HepG2 (cell line): ENCODE results near the gene RAC3. TPM values are rescaled to one million over a fixed set of nuclear protein-coding genes. Genes with fewer than 3 reads are reported as not detected.

ENCODE experiments used
- BCL3 ChIP-seq: sonication (generic); formaldehyde crosslinking; IDR thresholded peaks from 2 replicates; pipeline ENCODE4 v1.5.1; 2020; ENCODE audit warnings: mild to moderate bottlenecking, missing genetic modification reagents, moderate library complexity
- CCDC6 ChIP-seq: sonication (generic); formaldehyde crosslinking; IDR thresholded peaks from 2 replicates; pipeline ENCODE4 v1.8.1; 2022; ENCODE audit warnings: mild to moderate bottlenecking, missing genetic modification reagents, moderate library complexity
- ESRRA ChIP-seq: sonication (generic); formaldehyde crosslinking; IDR thresholded peaks from 2 replicates; pipeline ENCODE4 v1.5.1; 2020; ENCODE audit warnings: mild to moderate bottlenecking, low read depth, missing genetic modification reagents
- MAZ ChIP-seq, 2 experiments: sonication (generic) in 1 of 2; formaldehyde crosslinking in 1 of 2; IDR thresholded peaks; 2 replicates each; pipeline versions ENCODE4 v1.5.0 to v1.6.1; 2012 to 2020; ENCODE audit warnings: low read depth in 2 of 2, mild to moderate bottlenecking in 2 of 2, borderline replicate concordance in 1 of 2, improper control_type of control experiment in 1 of 2, low read length in 1 of 2, missing genetic modification reagents in 1 of 2, moderate library complexity in 1 of 2
- NCOA5 ChIP-seq: sonication (generic); formaldehyde crosslinking; IDR thresholded peaks from 2 replicates; pipeline ENCODE4 v1.4.0; 2020; ENCODE audit warnings: missing genetic modification reagents
- NFIB ChIP-seq: sonication (generic); formaldehyde crosslinking; IDR thresholded peaks from 2 replicates; pipeline ENCODE4 v1.9.0; 2021; ENCODE audit warnings: missing genetic modification reagents, mild to moderate bottlenecking, borderline replicate concordance
- PRMT3 ChIP-seq: sonication (generic); formaldehyde crosslinking; IDR thresholded peaks from 2 replicates; pipeline ENCODE4 v1.8.1; 2022; ENCODE audit warnings: low read depth, mild to moderate bottlenecking, moderate library complexity, missing genetic modification reagents, borderline replicate concordance
- RBAK ChIP-seq: sonication (generic); formaldehyde crosslinking; IDR thresholded peaks from 2 replicates; pipeline ENCODE4 v1.5.1; 2020; ENCODE audit warnings: mild to moderate bottlenecking, missing genetic modification reagents
- RFX5 ChIP-seq: IDR thresholded peaks from 2 replicates; pipeline ENCODE4 v1.6.1; 2011; ENCODE audit warnings: low read depth, low read length, improper control_type of control experiment
- RNF2 ChIP-seq: fragments of 450-650 bp; conservative IDR thresholded peaks from 2 replicates; pipeline ENCODE4 v1.6.1; 2016; ENCODE audit warnings: low read depth
- SALL1 ChIP-seq: sonication (generic); formaldehyde crosslinking; IDR thresholded peaks from 2 replicates; pipeline ENCODE4 v1.8.0; 2022; ENCODE audit warnings: mild to moderate bottlenecking, missing genetic modification reagents
- ZBTB38 ChIP-seq: sonication (generic); formaldehyde crosslinking; IDR thresholded peaks from 2 replicates; pipeline ENCODE4 v1.5.1; 2020; ENCODE audit warnings: mild to moderate bottlenecking, missing genetic modification reagents
- ZFP36L2 ChIP-seq: sonication (generic); formaldehyde crosslinking; IDR thresholded peaks from 2 replicates; pipeline ENCODE4 v1.4.0; 2020; ENCODE audit warnings: missing genetic modification reagents
- ZIK1 ChIP-seq: sonication (generic); formaldehyde crosslinking; IDR thresholded peaks from 2 replicates; pipeline ENCODE4 v1.5.0; 2020; ENCODE audit warnings: mild to moderate bottlenecking, low read depth, missing genetic modification reagents, borderline replicate concordance
- ZMAT3 ChIP-seq: sonication (generic); formaldehyde crosslinking; conservative IDR thresholded peaks from 2 replicates; pipeline ENCODE4 v1.7.0; 2021; ENCODE audit warnings: missing genetic modification reagents
- ZNF101 ChIP-seq: sonication (generic); formaldehyde crosslinking; IDR thresholded peaks from 2 replicates; pipeline ENCODE4 v1.4.0; 2020; ENCODE audit warnings: mild to moderate bottlenecking, low read depth, missing genetic modification reagents, borderline replicate concordance
- ZNF205 ChIP-seq: IDR thresholded peaks from 2 replicates; pipeline ENCODE4 v1.6.1; 2018; ENCODE audit warnings: missing biosample characterization, missing genetic modification reagents
- ZNF331 ChIP-seq: sonication (generic); formaldehyde crosslinking; IDR thresholded peaks from 2 replicates; pipeline ENCODE4 v1.4.0; 2020; ENCODE audit warnings: missing genetic modification reagents
- ZNF383 ChIP-seq: sonication (generic); formaldehyde crosslinking; IDR thresholded peaks from 2 replicates; pipeline ENCODE4 v1.4.0; 2020; ENCODE audit warnings: missing genetic modification reagents, mild to moderate bottlenecking, borderline replicate concordance
- ZNF549 ChIP-seq: sonication (generic); formaldehyde crosslinking; IDR thresholded peaks from 2 replicates; pipeline ENCODE4 v1.5.0; 2020; ENCODE audit warnings: missing genetic modification reagents
- ZNF609 ChIP-seq: sonication (generic); formaldehyde crosslinking; IDR thresholded peaks from 2 replicates; pipeline ENCODE4 v1.4.0; 2020; ENCODE audit warnings: mild to moderate bottlenecking, missing genetic modification reagents, borderline replicate concordance
- ZNF83 ChIP-seq: sonication (generic); formaldehyde crosslinking; IDR thresholded peaks from 2 replicates; pipeline ENCODE4 v1.4.0; 2020; ENCODE audit warnings: missing genetic modification reagents, mild to moderate bottlenecking, borderline replicate concordance
- polyA plus RNA-seq, 8 experiments: library from polyadenylated mRNA; depleted of rRNA in 3 of 8; stranded (reverse) in 7 of 8; unstranded in 1 of 8; fragments of >200 nt; fragmentation: Illumina TruSeq in 4 of 8; extraction: Trizol in 4 of 8; gene quantifications; 2 replicates each; pipeline versions ENCODE4 v1.2.1 to v1.2.3, GENCODE V29; 2011 to 2016; ENCODE audit warnings: low read depth in 4 of 8, missing spikeins in 1 of 8, mixed read lengths in 1 of 8; ENCODE audit not compliant: insufficient read depth in 1 of 8
- total RNA-seq, 5 experiments: library from RNA; depleted of rRNA; stranded (reverse); fragments of >200 nt; fragmentation: Illumina TruSeq; extraction: Trizol; gene quantifications; 2 replicates each; pipeline ENCODE4 v1.2.3, GENCODE V29; 2016; ENCODE audit warnings: low read depth in 1 of 5
- TF ChIP-seq, protein P1 (sequence below): sonication (generic); formaldehyde crosslinking; IDR thresholded peaks from 2 replicates; pipeline ENCODE4 v1.8.1; 2023; ENCODE audit warnings: mild to moderate bottlenecking, moderate library complexity, missing genetic modification reagents

The RAC3 gene
- total and polyA plus RNA-seq, 2 of the 13 experiments (the other 11 are each of a cell fraction or from before 2014, with no cell fraction given): 10.5 to 21.3 TPM

DNA sequence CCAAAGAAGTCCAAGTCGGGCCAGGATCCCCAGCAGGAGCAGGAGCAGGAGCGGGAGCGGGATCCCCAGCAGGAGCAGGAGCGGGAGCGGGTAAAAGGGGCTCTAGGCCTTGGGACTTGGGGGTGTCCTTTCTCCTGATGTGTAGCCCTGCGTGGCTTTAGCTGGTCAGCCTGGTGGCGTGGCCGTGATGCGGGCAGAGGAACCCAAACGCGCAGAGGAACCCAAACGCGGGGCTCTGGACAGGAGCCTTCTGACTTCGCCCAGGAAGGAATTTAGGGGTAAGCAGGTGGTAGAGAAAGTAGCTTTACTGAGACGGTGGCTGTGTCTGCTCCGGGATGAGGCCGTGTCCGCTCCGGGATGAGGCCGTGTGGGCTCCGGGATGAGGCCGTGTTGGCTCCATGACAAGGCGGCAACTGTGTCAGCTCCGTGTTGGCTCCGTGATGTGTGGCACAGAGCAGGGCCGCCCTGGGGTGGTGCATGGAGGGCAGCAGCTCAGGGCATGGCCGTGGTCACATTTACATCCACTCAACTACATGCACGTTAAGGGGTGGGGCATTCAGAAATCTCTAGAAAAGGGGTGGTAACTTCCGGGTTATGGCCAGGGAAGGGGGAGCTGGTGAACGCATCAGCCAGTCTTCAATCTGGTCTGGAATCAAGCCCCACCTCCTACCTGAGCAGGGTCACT lies 34.6 kb upstream of the RAC3 start (continued):
- TF ChIP-seq RFX5 (no peak), ZNF331 (CRISPR knock-in tag) (no peak), BCL3 (CRISPR knock-in tag) (peak; percentile 54; the same call in 1 of the 2 replicates), ZMAT3 (CRISPR knock-in tag) (no peak), ZIK1 (CRISPR knock-in tag) (0 out of 2 replicates have a peak, but pooled peaks have one; percentile 33), NCOA5 (CRISPR knock-in tag) (no peak), PRMT3 (CRISPR knock-in tag) (0 out of 2 replicates have a peak, but pooled peaks have one; percentile 47), RBAK (no peak), ZNF549 (CRISPR knock-in tag) (no peak), ZNF83 (CRISPR knock-in tag) (no peak; the same call in 1 of the 2 replicates), RNF2 (no peak), ZNF609 (CRISPR knock-in tag) (0 out of 2 replicates have a peak, but pooled peaks have one; percentile 40), ZFP36L2 (CRISPR knock-in tag) (no peak), NFIB (CRISPR knock-in tag) (no peak), MAZ (IDR thresholded peaks at IDR 0.05; ENCODE audit: borderline replicate concordance, low read depth, low read length) (no peak), MAZ (CRISPR knock-in tag; IDR thresholded peaks at IDR 0.05; ENCODE audit: low read depth) (no peak), ZNF383 (no peak), ZNF205 (no peak), SALL1 (CRISPR knock-in tag) (0 out of 2 replicates have a peak, but pooled peaks have one; percentile 17), CCDC6 (peak; percentile 48; the same call in 1 of the 2 replicates), ESRRA (CRISPR knock-in tag) (no peak), ZBTB38 (peak; percentile 100), ZNF101 (CRISPR knock-in tag) (no peak)
- TF ChIP-seq, protein P1, sequence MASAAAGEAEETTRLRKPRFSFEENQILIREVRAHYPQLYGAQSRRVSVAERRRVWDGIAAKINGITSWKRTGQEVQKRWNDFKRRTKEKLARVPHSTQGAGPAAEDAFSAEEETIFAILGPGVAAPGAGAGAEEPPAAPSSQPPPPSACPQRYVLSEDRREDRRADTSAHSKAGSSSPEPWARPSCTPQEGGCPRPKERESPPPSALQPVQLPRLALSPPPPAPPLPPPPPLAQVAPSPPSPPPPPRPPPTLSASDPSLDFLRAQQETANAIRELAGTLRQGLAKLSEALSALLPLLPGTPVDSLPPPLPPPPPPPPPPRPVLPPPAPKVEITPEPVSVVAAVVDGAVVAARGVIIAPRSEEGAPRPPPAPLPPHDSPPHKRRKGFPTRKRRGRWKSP: no peak
